HCT116 (cell line): ENCODE data around the gene TTYH1. TPM values are rescaled to one million over a fixed set of nuclear protein-coding genes. Genes with fewer than 3 reads are reported as not detected.

Source experiments
- ATAC-seq: fragments of 200-7000 bp; cut with Tn5 transposase; 2 replicates; pipeline ENCODE4 v1.9.1; 2020; ENCODE audit warnings: mild to moderate bottlenecking, moderate library complexity
- BruUV-seq: library from RNA; stranded (reverse); fragments of 400-500 nt; replicated peaks from 2 replicates; lab custom pipeline; 2021; lab: Mats Ljungman, UMichigan
- CTCF ChIA-PET: fragments of 300-600 bp; sonication (Branson Sonifier 250); formaldehyde crosslinking; loops from one replicate; lab custom pipeline; 2021; ENCODE audit warnings: antibody characterized with exemption; lab: Charles Lee
- POLR2A ChIA-PET: fragments of 300-600, 350-600 bp; sonication (Branson Sonifier 250); formaldehyde crosslinking; loops from one replicate; lab custom pipeline; 2021; ENCODE audit warnings: antibody characterized with exemption; lab: Charles Lee
- RAD21 ChIA-PET, 2 experiments: fragments of 300-600 bp; sonication (Branson Sonifier 250); formaldehyde crosslinking; loops; one replicate each; lab custom pipeline; 2023; ENCODE audit warnings: low total read pairs in 2 of 2; ENCODE audit not compliant: uncharacterized antibody in 2 of 2, unreplicated experiment in 2 of 2, low non-redundant PET in 1 of 2; lab: Charles Lee
- DNase-seq: peaks from one replicate; pipeline ENCODE4 v3.0.0-alpha.2; 2010; ENCODE audit warnings: low read depth, low spot score
- H2AFZ ChIP-seq: fragments of 200-600 bp; shearing (Covaris generic), sonication (generic); 2 replicates; pipeline ENCODE4 v1.6.1; 2017; ENCODE audit warnings: low read depth, mixed run types, mixed read lengths, antibody characterized with exemption, low read length; ENCODE audit not compliant: poor library complexity, severe bottlenecking
- H3K27ac ChIP-seq: 2 replicates; pipeline ENCODE4 v1.5.1; 2012; ENCODE audit warnings: low read depth, low read length
- H3K27me3 ChIP-seq: fragments of 200-600 bp; sonication (generic); 2 replicates; pipeline ENCODE4 v1.6.1; 2016; ENCODE audit warnings: mixed run types, low read length, mixed read lengths; ENCODE audit not compliant: insufficient read depth
- H3K36me3 ChIP-seq, 2 experiments: fragments of 200-500 bp in 1 of 2; fragments of 200-600 bp in 1 of 2; sonication (Bioruptor generic) in 1 of 2; sonication (generic) in 1 of 2; 2 replicates each; pipeline versions ENCODE4 v1.5.1 to v1.6.1; 2014 to 2016; ENCODE audit warnings: low read length in 2 of 2, inconsistent platforms in 1 of 2, mixed read lengths in 1 of 2, mixed run types in 1 of 2; ENCODE audit not compliant: insufficient read depth in 2 of 2, control insufficient read depth in 1 of 2
- H3K4me1 ChIP-seq, 2 experiments: fragments of 200-600 bp in 1 of 2; sonication (generic) in 1 of 2; 2 replicates each; pipeline versions ENCODE4 v1.5.1 to v1.6.1; 2012 to 2017; ENCODE audit warnings: low read length in 2 of 2, inconsistent platforms in 1 of 2, mild to moderate bottlenecking in 1 of 2, mixed read lengths in 1 of 2, mixed run types in 1 of 2, moderate library complexity in 1 of 2; ENCODE audit not compliant: insufficient read depth in 2 of 2, control insufficient read depth in 1 of 2
- H3K4me2 ChIP-seq: fragments of 200-600 bp; sonication (generic); 2 replicates; pipeline ENCODE4 v1.6.1; 2017; ENCODE audit warnings: mixed run types, low read length, mixed read lengths
- H3K4me3 ChIP-seq, 2 experiments: fragments of 200-600 bp in 1 of 2; sonication (generic) in 1 of 2; replicated peaks in 1 of 2; 2 replicates each; pipeline ENCODE4 v1.5.1; 2011 to 2016; ENCODE audit warnings: low read length in 2 of 2, control low read depth in 1 of 2, low read depth in 1 of 2, mild to moderate bottlenecking in 1 of 2, mixed read lengths in 1 of 2, mixed run types in 1 of 2
- H3K79me2 ChIP-seq: fragments of 200-600 bp; sonication (generic); 2 replicates; pipeline ENCODE4 v1.6.1; 2017; ENCODE audit warnings: mild to moderate bottlenecking, mixed run types, low read length, moderate library complexity, mixed read lengths; ENCODE audit not compliant: insufficient read depth
- H3K9ac ChIP-seq: fragments of 200-600 bp; sonication (generic); 2 replicates; pipeline ENCODE4 v1.6.1; 2016; ENCODE audit warnings: low read length, mixed read lengths
- H3K9me2 ChIP-seq: fragments of 200-600 bp; sonication (generic), shearing (Covaris generic); 2 replicates; pipeline ENCODE4 v1.6.1; 2017; ENCODE audit warnings: mixed run types, mild to moderate bottlenecking, moderate library complexity; ENCODE audit not compliant: insufficient read depth
- H3K9me3 ChIP-seq, 2 experiments: fragments of 200-500 bp in 1 of 2; fragments of 200-600 bp in 1 of 2; sonication (Bioruptor generic) in 1 of 2; sonication (generic) in 1 of 2; 2 replicates each; pipeline ENCODE4 v1.6.1; 2014 to 2017; ENCODE audit warnings: low read length in 2 of 2, mixed read lengths in 2 of 2, inconsistent platforms in 1 of 2, low read depth in 1 of 2, mild to moderate bottlenecking in 1 of 2, mixed run types in 1 of 2, moderate library complexity in 1 of 2; ENCODE audit not compliant: control insufficient read depth in 1 of 2, insufficient read depth in 1 of 2
- H4K20me1 ChIP-seq: fragments of 200-600 bp; sonication (generic), shearing (Covaris generic); 2 replicates; pipeline ENCODE4 v1.6.1; 2017; ENCODE audit warnings: mixed run types, mild to moderate bottlenecking, moderate library complexity; ENCODE audit not compliant: insufficient read depth
- ATF3 ChIP-seq: IDR thresholded peaks from 2 replicates; pipeline ENCODE4 v1.6.1; 2012
- CBX3 ChIP-seq: IDR thresholded peaks from 2 replicates; pipeline ENCODE4 v1.6.1; 2012; ENCODE audit warnings: low read depth
- CEBPB ChIP-seq: IDR thresholded peaks from 2 replicates; pipeline ENCODE4 v1.6.1; 2012; ENCODE audit warnings: low read depth
- CTCF ChIP-seq, 3 experiments: fragments of 200-600 bp in 1 of 3; sonication (generic) in 1 of 3; IDR thresholded peaks in 2 of 3; conservative IDR thresholded peaks in 1 of 3; 2 replicates each; pipeline ENCODE4 v1.5.1; 2012 to 2017; ENCODE audit warnings: low read depth in 2 of 3, low read length in 2 of 3, antibody characterized with exemption in 1 of 3, borderline replicate concordance in 1 of 3, control low read depth in 1 of 3, mild to moderate bottlenecking in 1 of 3, mixed read lengths in 1 of 3, mixed run types in 1 of 3, moderate library complexity in 1 of 3; ENCODE audit not compliant: insufficient read depth in 1 of 3
- ELF1 ChIP-seq: IDR thresholded peaks from 2 replicates; pipeline ENCODE4 v1.6.1; 2012; ENCODE audit warnings: low read depth, borderline replicate concordance
- EZH2phosphoT487 ChIP-seq: fragments of 200-600 bp; IDR thresholded peaks from 2 replicates; pipeline ENCODE4 v1.6.1; 2018; ENCODE audit warnings: antibody characterized with exemption, borderline replicate concordance
- JUND ChIP-seq: IDR thresholded peaks from 2 replicates; pipeline ENCODE4 v1.6.1; 2012
- MAX ChIP-seq: IDR thresholded peaks from 2 replicates; pipeline ENCODE4 v1.6.1; 2012
- POLR2A ChIP-seq: IDR thresholded peaks from 2 replicates; pipeline ENCODE4 v1.7.0; 2011; ENCODE audit warnings: borderline replicate concordance; ENCODE audit not compliant: insufficient read depth, insufficient read length; ENCODE audit errors: extremely low read depth
- POLR2AphosphoS5 ChIP-seq: IDR thresholded peaks from 2 replicates; pipeline ENCODE4 v1.6.1; 2011; ENCODE audit warnings: mild to moderate bottlenecking, low read depth, low read length, moderate library complexity
- RAD21 ChIP-seq: IDR thresholded peaks from 2 replicates; pipeline ENCODE4 v1.6.1; 2012; ENCODE audit warnings: low read depth, mild to moderate bottlenecking
- SIN3A ChIP-seq: IDR thresholded peaks from 2 replicates; pipeline ENCODE4 v1.6.1; 2012; ENCODE audit warnings: low read depth
- SP1 ChIP-seq: IDR thresholded peaks from 2 replicates; pipeline ENCODE4 v1.6.1; 2012; ENCODE audit warnings: low read depth
- SRF ChIP-seq: IDR thresholded peaks from 2 replicates; pipeline ENCODE4 v1.6.1; 2012; ENCODE audit warnings: low read depth
- YY1 ChIP-seq: IDR thresholded peaks from 2 replicates; pipeline ENCODE4 v1.6.1; 2011; ENCODE audit warnings: low read length, low read depth, moderate library complexity, mild to moderate bottlenecking; ENCODE audit not compliant: insufficient replicate concordance; ENCODE audit errors: extremely low read depth
- ZBTB33 ChIP-seq: IDR thresholded peaks from 2 replicates; pipeline ENCODE4 v1.6.1; 2011; ENCODE audit warnings: mild to moderate bottlenecking, low read length, moderate library complexity; ENCODE audit not compliant: insufficient replicate concordance; ENCODE audit errors: extremely low read depth
- ZFX ChIP-seq: fragments of 450-650 bp; IDR thresholded peaks from 2 replicates; pipeline ENCODE4 v1.6.1; 2017
- ZNF274 ChIP-seq: fragments of 200-500 bp; sonication (Bioruptor generic); IDR thresholded peaks from 2 replicates; pipeline ENCODE4 v1.6.1; 2014; ENCODE audit warnings: mild to moderate bottlenecking, low read depth, low read length, inconsistent platforms
- intact Hi-C: fragments of 100-400 bp; cut with micrococcal nuclease; formaldehyde crosslinking; loops from 2 replicates; pipeline ENCODE4 v1.10.0; 2022
- total RNA-seq: library from RNA; stranded (reverse); gene quantifications from one replicate; pipeline ENCODE4 v1.2.1, GENCODE V29; 2021; ENCODE audit not compliant: unreplicated experiment

Gene TTYH1
- total RNA-seq, 1 experiment from 2014 or later = 0.37 TPM

DNA sequence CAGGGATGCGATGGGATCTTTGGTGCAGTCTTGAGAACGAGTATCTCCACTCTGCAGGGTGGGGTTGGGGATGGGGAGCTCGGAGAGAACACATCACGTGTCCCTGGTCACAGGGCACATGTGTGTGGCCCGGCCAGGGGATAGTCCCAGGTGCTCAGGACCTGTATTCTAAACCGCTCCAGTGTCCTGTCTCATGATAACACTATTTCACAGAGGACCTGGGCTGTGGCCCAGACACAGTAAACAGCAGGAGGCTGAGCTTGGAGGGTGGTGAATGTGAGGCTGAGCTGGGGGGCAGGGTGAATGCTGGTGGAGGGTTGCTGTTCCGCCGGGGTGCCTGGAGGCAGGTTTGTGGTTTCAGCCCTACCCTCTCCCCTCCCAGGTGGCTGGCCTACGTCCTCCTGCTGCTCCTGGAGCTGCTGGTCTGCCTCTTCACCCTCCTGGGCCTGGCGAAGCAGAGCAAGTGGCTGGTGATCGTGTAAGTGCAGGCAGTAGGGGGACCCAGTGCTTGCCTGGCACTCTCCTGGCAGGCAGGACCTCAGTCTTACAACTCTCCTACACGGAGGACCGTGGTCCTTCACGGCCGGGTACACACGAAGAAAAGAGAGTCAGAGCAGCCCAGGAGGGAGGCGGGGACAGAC lies 11.1 kb downstream of the TTYH1 start:
- H3K4me2 ChIP-seq = no peak overlapping the region
- no peaks in the 10 kb centered on the region for H4K20me1 ChIP-seq
- no peak for TF ChIP-seq SP1
- TF ChIP-seq ZBTB33 = no peak
- TF ChIP-seq YY1 = no peak
- no peak for TF ChIP-seq JUND
- TF ChIP-seq ZFX = no peak
- no peak for TF ChIP-seq EZH2phosphoT487
- no peak for TF ChIP-seq CEBPB
- no peak for TF ChIP-seq MAX
- no peak for TF ChIP-seq CBX3
- TF ChIP-seq SRF = no peak
- TF ChIP-seq RAD21 = no peak
- no peak for TF ChIP-seq ZNF274
- no peak for TF ChIP-seq ATF3
- TF ChIP-seq ELF1 = no peak
- TF ChIP-seq POLR2AphosphoS5 = no peak
- TF ChIP-seq POLR2A = no peak
- no peak for TF ChIP-seq SIN3A
- TF ChIP-seq CTCF (IDR thresholded peaks at IDR 0.05 in 2 of 3, conservative IDR thresholded peaks at IDR 0.05 in 1 of 3; ENCODE audit: borderline replicate concordance in 1 of 3, insufficient read depth in 1 of 3, low read depth in 2 of 3, low read length in 2 of 3) = no peak
- POLR2A ChIA-PET = no interaction called here
- no peak for ATAC-seq
- no peaks in the 10 kb centered on the region for H3K9me3 ChIP-seq
- H3K27ac ChIP-seq = no peak overlapping the region
- intact Hi-C loops = no loop called here
- no peak overlapping the region for H2AFZ ChIP-seq
- no peaks in the 10 kb centered on the region for H3K9me2 ChIP-seq
- no peaks in the 10 kb centered on the region for H3K36me3 ChIP-seq
- no peak overlapping the region for H3K4me3 ChIP-seq
- CTCF ChIA-PET = no interaction called here
- peaks cover 12 to 16% of the 10 kb centered on the region in 2 experiments for H3K4me1 ChIP-seq
- no peaks in the 10 kb centered on the region for H3K79me2 ChIP-seq
- no TSS peak for BruUV-seq
- no peak overlapping the region for H3K9ac ChIP-seq
- no peak for DNase-seq
- RAD21 ChIA-PET = no interaction called here
- H3K27me3 ChIP-seq = no peaks in the 10 kb centered on the region
